HUES64 (cell line): ENCODE data around the gene HEG1.

Experiments
- H3K27ac ChIP-seq: 2 replicates; pipeline ENCODE4 v1.7.0; 2013; ENCODE audit warnings: low read depth, low read length, inconsistent platforms
- H3K27me3 ChIP-seq: 2 replicates; pipeline ENCODE4 v1.6.1; 2013; ENCODE audit warnings: mild to moderate bottlenecking, low read length; ENCODE audit not compliant: insufficient read depth
- H3K36me3 ChIP-seq: 2 replicates; pipeline ENCODE4 v1.6.1; 2013; ENCODE audit warnings: mild to moderate bottlenecking, low read length; ENCODE audit not compliant: insufficient read depth
- H3K4me1 ChIP-seq: 2 replicates; pipeline ENCODE4 v1.6.1; 2013; ENCODE audit warnings: mild to moderate bottlenecking, low read length, moderate library complexity; ENCODE audit not compliant: insufficient read depth
- H3K4me3 ChIP-seq: 2 replicates; pipeline ENCODE4 v1.5.1; 2013; ENCODE audit warnings: mild to moderate bottlenecking, low read length, moderate library complexity
- H3K9ac ChIP-seq: 2 replicates; pipeline ENCODE4 v1.6.1; 2013; ENCODE audit warnings: mild to moderate bottlenecking, low read depth, low read length
- H3K9me3 ChIP-seq: 2 replicates; pipeline ENCODE4 v1.6.1; 2013; ENCODE audit warnings: low read depth, low read length; ENCODE audit not compliant: insufficient read depth
- WGBS: fragments of 150-250, 120-280 bp; methylation state at CpG from one replicate; pipeline ENCODE4 v1.1.7; 2013; ENCODE audit warnings: missing lambda C conversion rate; 5-methylcytosine and 5-hydroxymethylcytosine counted together

Gene HEG1

DNA sequence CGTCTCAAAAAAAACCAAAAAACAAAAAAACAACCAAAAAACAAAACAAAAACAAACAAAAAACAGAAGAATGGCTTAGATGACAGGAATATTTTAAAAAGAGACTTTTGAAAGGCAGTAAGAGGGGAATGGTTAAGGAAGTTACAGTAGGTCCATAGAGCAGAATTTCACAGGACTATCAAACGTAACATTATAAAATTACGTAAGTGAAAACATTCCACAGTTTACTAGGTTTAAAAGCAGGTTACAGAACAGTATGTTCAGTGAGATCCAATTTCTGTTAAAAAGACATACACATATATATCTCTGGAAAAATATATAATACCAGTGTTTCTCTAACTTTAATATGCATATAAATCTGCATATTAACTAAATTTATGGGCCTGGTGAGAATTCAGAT lies 71.0 kb downstream of the HEG1 start:
- H3K9me3 ChIP-seq = no peaks in the 10 kb centered on the region
- no peak overlapping the region for H3K4me3 ChIP-seq
- H3K27me3 ChIP-seq = no peaks in the 10 kb centered on the region
- no peaks in the 10 kb centered on the region; the same call in 1 of the 2 replicates for H3K4me1 ChIP-seq
- H3K36me3 ChIP-seq = no peaks in the 10 kb centered on the region; the same call in 1 of the 2 replicates
- 96% methylated on average over 3 of the region's 3 CpGs for WGBS
- no peak overlapping the region for H3K9ac ChIP-seq
- no peak overlapping the region for H3K27ac ChIP-seq

DNA sequence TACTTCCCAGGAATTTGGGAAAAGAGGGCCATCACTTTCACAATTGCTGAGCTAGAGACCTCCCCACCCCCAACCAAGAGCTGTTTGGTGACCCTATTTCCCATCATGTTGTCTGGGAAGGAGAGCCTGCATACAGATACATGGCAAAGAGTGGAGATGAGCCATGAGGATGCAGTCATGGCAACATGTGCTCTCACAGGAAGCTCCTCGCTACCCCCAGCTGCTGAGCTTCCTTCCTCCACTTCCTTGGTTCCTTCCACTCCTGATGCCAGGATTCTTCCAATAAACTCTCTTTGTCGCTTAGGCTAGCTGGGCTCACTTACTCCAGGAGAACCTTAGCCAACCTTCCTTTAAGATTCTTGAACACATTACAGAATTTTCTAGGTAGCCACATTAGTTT lies 72.9 kb downstream of the HEG1 start:
- H3K9me3 ChIP-seq = no peaks in the 10 kb centered on the region
- H3K4me1 ChIP-seq = no peaks in the 10 kb centered on the region; the same call in 1 of the 2 replicates
- peaks cover 2% of the 10 kb centered on the region; the same call in 1 of the 2 replicates for H3K36me3 ChIP-seq
- no peak overlapping the region for H3K9ac ChIP-seq
- H3K27ac ChIP-seq = no peak overlapping the region
- no peak overlapping the region for H3K4me3 ChIP-seq
- H3K27me3 ChIP-seq = no peaks in the 10 kb centered on the region
- WGBS = 94% methylated on average over 2 of the region's 2 CpGs

DNA sequence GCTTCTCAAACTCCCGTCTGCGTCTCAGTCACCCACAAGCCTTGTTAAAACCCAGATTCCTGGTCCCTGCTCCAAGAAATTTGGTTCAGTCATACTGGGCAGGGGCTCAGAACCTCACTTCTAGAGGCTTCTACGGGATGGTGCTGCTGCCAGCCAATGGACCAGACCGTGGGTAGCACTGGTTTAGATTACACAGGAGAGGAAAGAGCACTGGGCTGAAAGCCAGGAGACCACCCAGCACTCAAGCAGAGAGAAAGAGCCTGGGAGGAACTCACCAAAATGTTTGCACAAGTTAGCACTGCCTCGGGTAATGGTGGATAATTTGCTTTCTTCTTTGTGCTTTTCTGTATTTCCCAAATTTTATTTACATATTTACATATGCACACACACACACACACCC lies 74.3 kb downstream of the HEG1 start:
- 95% methylated on average over 5 of the region's 5 CpGs for WGBS
- Histone ChIP-seq H3K36me3 (peaks cover 2% of the 10 kb centered on the region; the same call in 1 of the 2 replicates), H3K9ac (no peak overlapping the region), H3K27me3 (no peaks in the 10 kb centered on the region), H3K9me3 (no peaks in the 10 kb centered on the region), H3K4me1 (no peaks in the 10 kb centered on the region; the same call in 1 of the 2 replicates), H3K4me3 (no peak overlapping the region), H3K27ac (no peak overlapping the region)

DNA sequence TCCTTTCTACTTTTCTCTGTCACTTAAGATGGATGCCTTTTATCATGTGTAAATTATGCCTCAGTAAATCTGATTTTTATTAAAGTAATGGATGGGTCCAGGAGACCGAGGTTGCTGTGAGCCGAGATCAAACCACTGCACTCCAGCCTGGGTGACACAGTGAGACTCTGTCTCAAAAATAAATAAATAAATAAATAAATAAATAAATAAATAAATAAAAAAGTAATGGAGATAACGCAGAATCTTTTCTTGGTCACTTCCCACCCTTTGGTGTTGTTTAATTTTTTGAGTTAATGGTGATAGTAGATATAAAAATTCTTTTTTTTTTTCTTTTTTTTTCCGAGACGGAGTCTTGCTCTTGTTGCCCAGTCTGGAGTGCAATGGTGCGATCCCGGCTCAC lies 77.2 kb downstream of the HEG1 start:
- no peaks in the 10 kb centered on the region for H3K9me3 ChIP-seq
- WGBS = 92% methylated on average over 5 of the region's 7 CpGs
- H3K27me3 ChIP-seq = no peaks in the 10 kb centered on the region
- H3K36me3 ChIP-seq = peaks cover 2% of the 10 kb centered on the region; the same call in 1 of the 2 replicates
- no peak overlapping the region for H3K9ac ChIP-seq
- H3K27ac ChIP-seq = no peak overlapping the region
- H3K4me3 ChIP-seq = no peak overlapping the region
- no peaks in the 10 kb centered on the region for H3K4me1 ChIP-seq

DNA sequence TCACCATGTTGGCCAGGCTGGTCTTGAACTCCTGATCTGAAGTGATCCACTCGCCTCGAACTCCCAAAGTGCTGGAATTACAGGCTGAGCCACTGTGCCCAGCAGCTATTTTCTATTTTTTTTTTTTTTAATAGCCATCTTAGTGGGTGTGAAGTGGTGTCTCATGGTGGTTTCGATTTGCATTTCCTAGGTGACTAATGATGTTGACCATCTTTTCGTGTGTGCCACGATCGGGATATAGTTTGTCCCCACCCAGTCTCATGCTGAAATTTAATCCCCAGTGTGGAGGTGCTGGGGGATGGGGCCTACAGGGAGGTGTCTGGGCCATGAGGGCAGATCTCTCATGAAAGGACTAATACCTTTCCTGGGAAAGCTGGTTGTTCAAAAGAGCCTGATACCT lies 79.4 kb downstream of the HEG1 start:
- Histone ChIP-seq H3K36me3 (peaks cover 10% of the 10 kb centered on the region; the same call in 1 of the 2 replicates), H3K9ac (no peak overlapping the region), H3K27ac (no peak overlapping the region), H3K27me3 (no peaks in the 10 kb centered on the region), H3K4me1 (no peaks in the 10 kb centered on the region), H3K4me3 (no peak overlapping the region), H3K9me3 (no peaks in the 10 kb centered on the region)
- WGBS = 96% methylated on average over 6 of the region's 6 CpGs

DNA sequence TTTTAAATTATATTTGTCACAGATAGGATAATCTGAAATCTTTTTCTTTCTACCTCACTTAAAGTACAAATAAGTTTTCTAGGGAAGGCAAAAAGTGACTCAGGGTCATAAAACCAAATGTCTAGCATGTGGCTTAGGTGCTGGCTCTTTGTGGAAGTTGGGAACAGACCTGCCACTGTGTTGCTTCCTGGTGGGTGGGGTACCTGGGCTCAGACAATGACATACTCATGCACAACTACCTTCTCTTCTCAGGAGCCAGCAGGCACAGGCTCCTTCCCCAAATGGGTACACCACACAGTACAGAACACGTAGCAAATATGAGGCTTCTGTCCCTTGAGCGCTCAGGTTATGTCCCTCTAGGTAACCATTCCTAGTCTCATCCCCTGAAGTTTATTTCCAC lies 81.1 kb downstream of the HEG1 start:
- 88% methylated on average over 2 of the region's 2 CpGs for WGBS
- Histone ChIP-seq H3K36me3 (peaks cover 16% of the 10 kb centered on the region; the same call in 1 of the 2 replicates), H3K27ac (no peak overlapping the region), H3K4me3 (no peak overlapping the region), H3K9ac (no peak overlapping the region), H3K9me3 (no peaks in the 10 kb centered on the region), H3K27me3 (no peaks in the 10 kb centered on the region), H3K4me1 (no peaks in the 10 kb centered on the region)

DNA sequence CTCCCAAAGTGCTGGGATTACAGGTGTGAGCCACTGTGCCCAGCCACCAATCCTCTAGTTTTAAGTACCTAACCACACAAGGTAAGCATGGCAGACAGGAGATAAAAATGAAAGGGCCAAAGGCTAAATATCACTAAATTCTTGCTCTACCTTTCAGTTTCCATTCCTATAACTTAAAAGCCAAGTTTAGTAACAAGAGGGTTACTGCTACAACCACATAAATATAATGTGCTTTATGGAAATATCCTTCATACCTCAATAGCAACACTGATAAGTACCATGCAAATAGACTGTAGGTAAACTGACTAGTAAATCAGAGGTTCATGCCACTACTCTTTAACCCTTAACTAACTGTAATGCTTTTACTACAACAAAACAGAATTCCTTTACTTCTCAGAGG lies 82.5 kb downstream of the HEG1 start:
- Histone ChIP-seq H3K36me3 (peaks cover 25% of the 10 kb centered on the region; the same call in 1 of the 2 replicates), H3K27ac (no peak overlapping the region)

DNA sequence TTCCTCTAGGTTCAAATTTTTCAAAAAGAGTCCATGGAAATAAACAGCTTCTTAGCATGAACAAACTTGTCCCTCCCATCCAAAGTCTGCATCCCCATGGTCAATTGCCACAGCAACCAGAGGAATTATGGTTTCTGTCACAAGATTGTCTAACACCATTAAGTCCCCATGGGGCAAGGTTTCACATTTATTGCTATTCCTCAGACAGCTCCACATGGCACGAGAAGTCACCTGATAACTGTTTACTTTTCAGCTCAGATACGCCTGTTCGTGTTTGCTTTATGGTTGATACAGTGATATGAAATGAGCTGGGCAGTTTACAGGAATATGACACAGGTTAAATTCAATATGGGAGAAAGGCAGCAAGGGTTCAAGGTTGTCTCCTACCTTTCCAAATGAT lies 83.3 kb downstream of the HEG1 start:
- peaks cover 25% of the 10 kb centered on the region; the same call in 1 of the 2 replicates for H3K36me3 ChIP-seq
- no peak overlapping the region for H3K27ac ChIP-seq
- no peak overlapping the region for H3K9ac ChIP-seq
- WGBS = 95% methylated on average over 3 of the region's 3 CpGs
- H3K4me3 ChIP-seq = no peak overlapping the region
- H3K4me1 ChIP-seq = no peaks in the 10 kb centered on the region
- H3K27me3 ChIP-seq = no peaks in the 10 kb centered on the region
- H3K9me3 ChIP-seq = no peaks in the 10 kb centered on the region

More for the DNA sequence above, 82.5 kb downstream of the HEG1 start:
- H3K9ac ChIP-seq = no peak overlapping the region
- H3K27me3 ChIP-seq = no peaks in the 10 kb centered on the region
- H3K4me3 ChIP-seq = no peak overlapping the region
- H3K4me1 ChIP-seq = no peaks in the 10 kb centered on the region
- no peaks in the 10 kb centered on the region for H3K9me3 ChIP-seq

DNA sequence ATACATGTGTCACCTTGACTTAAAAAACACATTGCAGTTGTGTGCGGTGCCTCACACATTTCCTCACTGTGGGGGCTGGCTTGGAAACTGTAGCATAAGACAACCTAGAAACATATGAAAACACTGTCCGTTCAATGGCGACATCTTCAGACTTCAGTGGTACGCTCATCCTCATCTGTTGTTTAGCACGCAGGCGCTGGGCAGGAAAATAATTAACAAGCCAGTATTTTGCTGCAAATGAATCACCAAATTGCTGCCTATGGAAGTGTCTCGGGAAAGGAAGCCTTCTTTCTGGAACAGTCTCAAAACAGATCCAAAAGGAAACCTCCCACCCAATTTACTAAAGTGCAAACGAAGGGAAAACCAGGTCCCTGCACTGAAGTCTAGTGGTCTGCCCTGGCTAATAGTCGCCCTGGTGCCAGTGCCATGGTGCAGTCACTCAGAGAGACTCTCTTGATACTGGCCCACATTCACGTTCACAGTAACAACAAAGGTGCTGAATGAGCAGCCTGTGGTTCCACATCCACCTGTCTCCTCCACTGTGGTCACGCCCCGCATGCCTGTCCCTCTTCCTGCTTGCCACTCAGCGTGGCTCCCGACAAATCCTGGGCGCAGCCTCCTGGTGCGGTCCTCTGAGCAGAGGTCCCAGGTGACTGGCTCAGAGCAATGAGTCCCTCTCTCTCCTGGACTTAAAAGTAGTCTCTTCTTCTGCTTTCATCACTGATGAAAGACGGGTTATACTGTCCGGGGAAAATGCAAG lies 85.7 kb downstream of the HEG1 start:
- H3K4me3 ChIP-seq = no peak overlapping the region
- peaks cover 25% of the 10 kb centered on the region; the same call in 1 of the 2 replicates for H3K36me3 ChIP-seq
- no peak overlapping the region for H3K27ac ChIP-seq
- 96% methylated on average over 18 of the region's 18 CpGs for WGBS
- no peaks in the 10 kb centered on the region for H3K4me1 ChIP-seq
- no peak overlapping the region for H3K9ac ChIP-seq
- no peaks in the 10 kb centered on the region for H3K9me3 ChIP-seq
- H3K27me3 ChIP-seq = no peaks in the 10 kb centered on the region

DNA sequence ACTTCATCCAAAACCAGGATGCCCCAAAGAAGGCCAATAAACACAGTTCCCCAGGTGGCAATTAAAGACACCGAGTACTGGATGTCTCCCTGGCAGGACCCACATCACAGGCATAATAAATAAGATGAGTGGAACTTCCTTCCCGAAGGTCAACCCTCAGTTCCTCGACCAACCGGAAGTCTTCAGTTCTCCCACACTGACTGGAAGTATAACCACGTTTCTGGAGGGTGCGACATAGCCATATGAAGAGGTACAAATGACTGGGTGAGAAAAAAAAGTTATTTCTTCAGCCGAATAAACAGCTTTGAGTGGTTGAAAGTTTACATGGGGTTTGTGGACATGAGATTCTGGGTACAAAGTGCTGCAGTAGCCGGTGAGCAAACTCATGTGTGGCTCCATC lies 86.6 kb downstream of the HEG1 start:
- no peak overlapping the region for H3K27ac ChIP-seq
- no peak overlapping the region for H3K4me3 ChIP-seq
- H3K4me1 ChIP-seq = no peaks in the 10 kb centered on the region
- no peaks in the 10 kb centered on the region for H3K9me3 ChIP-seq
- H3K9ac ChIP-seq = no peak overlapping the region
- no peaks in the 10 kb centered on the region for H3K27me3 ChIP-seq
- H3K36me3 ChIP-seq = peaks cover 25% of the 10 kb centered on the region; the same call in 1 of the 2 replicates
- 91% methylated on average over 8 of the region's 8 CpGs for WGBS

DNA sequence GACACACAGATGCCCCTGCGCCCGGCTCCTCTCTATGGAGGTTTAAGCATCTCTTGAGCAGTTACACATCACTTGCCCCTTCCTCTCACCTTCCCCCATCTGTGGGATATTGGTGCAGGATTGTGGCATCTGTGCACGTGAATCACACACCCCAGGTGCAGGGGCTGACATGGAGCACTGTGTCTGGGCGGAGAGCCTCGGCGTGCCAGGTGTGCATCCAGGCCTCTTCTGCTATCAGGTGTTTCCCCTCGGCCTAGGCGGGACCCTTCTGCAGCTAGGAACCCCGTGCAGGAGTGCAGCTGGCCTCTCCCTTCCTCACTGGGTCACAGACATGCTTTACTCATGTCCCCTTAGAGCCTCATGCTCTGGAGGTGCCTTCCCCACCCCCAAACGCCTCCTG lies 87.8 kb downstream of the HEG1 start:
- Histone ChIP-seq H3K4me1 (no peaks in the 10 kb centered on the region), H3K36me3 (peaks cover 21% of the 10 kb centered on the region; the same call in 1 of the 2 replicates), H3K9ac (no peak overlapping the region), H3K9me3 (no peaks in the 10 kb centered on the region), H3K27me3 (no peaks in the 10 kb centered on the region), H3K27ac (no peak overlapping the region), H3K4me3 (no peak overlapping the region)
- WGBS = 91% methylated on average over 10 of the region's 10 CpGs
